HepG2 (cell line): Measurements from ENCODE around the gene PPHLN1. TPM values are rescaled to one million over a fixed set of nuclear protein-coding genes. Genes with fewer than 3 reads are reported as not detected.

Source experiments
- ATAC-seq: fragments of 200-7000 bp; cut with Tn5 transposase; 3 replicates; pipeline ENCODE4 v1.9.1; 2020; ENCODE audit warnings: mild to moderate bottlenecking, moderate library complexity
- BruUV-seq: library from RNA; stranded (reverse); fragments of 400-500 nt; replicated peaks from 2 replicates; lab custom pipeline; 2021; lab: Mats Ljungman, UMichigan
- CTCF ChIA-PET: fragments of 300-600 bp; formaldehyde crosslinking; extraction: SDS; loops from one replicate; lab custom pipeline; 2021; ENCODE audit warnings: low total read pairs, inconsistent platforms, low intra/inter-chr PET ratio; lab: Yijun Ruan, JAX
- POLR2A ChIA-PET: fragments of 350-600 bp; sonication (Branson Sonifier 250); formaldehyde crosslinking; loops from one replicate; lab custom pipeline; 2020; ENCODE audit warnings: antibody characterized with exemption, inconsistent platforms; lab: Yijun Ruan, JAX
- DNase-seq: peaks from one replicate; pipeline ENCODE4 v3.0.0-alpha.2; 2015; ENCODE audit warnings: low spot score
- FAIRE-seq: peaks from 3 replicates; lab custom pipeline; 2011; peaks lifted over from hg19 to GRCh38; lab: Jason Lieb, UNC
- H2AFZ ChIP-seq: one replicate; pipeline ENCODE4 v1.6.1; 2011; ENCODE audit warnings: low read length, inconsistent platforms
- H3K27ac ChIP-seq: fragments of 300-600 bp; 3 replicates; pipeline ENCODE4 v1.8.0; 2011; ENCODE audit warnings: mixed run types, mild to moderate bottlenecking, mixed read lengths, low read length, inconsistent platforms; ENCODE audit not compliant: insufficient read depth; ENCODE audit errors: extremely low read length
- H3K27me3 ChIP-seq, 2 experiments: fragments of 200-600 bp in 1 of 2; 2 replicates in 1 of 2; 3 replicates in 1 of 2; pipeline versions ENCODE4 v1.6.0 to v1.8.0; 2011; ENCODE audit warnings: low read length in 2 of 2, mild to moderate bottlenecking in 2 of 2, moderate library complexity in 2 of 2, inconsistent platforms in 1 of 2; ENCODE audit not compliant: insufficient read depth in 2 of 2, control insufficient read depth in 1 of 2
- H3K36me3 ChIP-seq, 2 experiments: fragments of 200-600 bp in 1 of 2; replicated peaks in 1 of 2; 2 replicates in 1 of 2; 3 replicates in 1 of 2; pipeline versions ENCODE4 v1.5.1 to v1.8.0; 2011; ENCODE audit warnings: low read length in 2 of 2, inconsistent platforms in 1 of 2; ENCODE audit not compliant: insufficient read depth in 2 of 2, control insufficient read depth in 1 of 2
- H3K4me1 ChIP-seq: 2 replicates; pipeline ENCODE4 v1.5.1; 2012; ENCODE audit warnings: low read length, inconsistent platforms; ENCODE audit not compliant: insufficient read depth
- H3K4me2 ChIP-seq: 2 replicates; pipeline ENCODE4 v1.6.0; 2011; ENCODE audit warnings: low read depth, low read length, inconsistent platforms
- H3K4me3 ChIP-seq, 3 experiments: fragments of 200-600 bp in 1 of 3; sonication (generic), shearing (Covaris generic) in 1 of 3; replicated peaks in 1 of 3; 2 replicates each; pipeline ENCODE4 v1.5.1; 2011 to 2016; ENCODE audit warnings: low read length in 3 of 3, inconsistent platforms in 2 of 3, low read depth in 2 of 3, mild to moderate bottlenecking in 2 of 3, control low read depth in 1 of 3, mixed read lengths in 1 of 3; ENCODE audit not compliant: insufficient read depth in 1 of 3
- H3K79me2 ChIP-seq: one replicate; pipeline ENCODE4 v1.6.1; 2011; ENCODE audit warnings: low read length, inconsistent platforms; ENCODE audit not compliant: insufficient read depth
- H3K9ac ChIP-seq: 2 replicates; pipeline ENCODE4 v1.6.0; 2011; ENCODE audit warnings: mild to moderate bottlenecking, low read depth, low read length, inconsistent platforms; ENCODE audit not compliant: insufficient read depth
- H3K9me3 ChIP-seq: 2 replicates; pipeline ENCODE4 v1.5.1; 2012; ENCODE audit warnings: mild to moderate bottlenecking, low read length
- H4K20me1 ChIP-seq: 2 replicates; pipeline ENCODE4 v1.6.0; 2011; ENCODE audit warnings: inconsistent platforms, mild to moderate bottlenecking, low read length, moderate library complexity; ENCODE audit not compliant: insufficient read depth
- IRX3 ChIP-seq: sonication (generic); formaldehyde crosslinking; IDR thresholded peaks from 2 replicates; pipeline ENCODE4 v1.8.1; 2023; ENCODE audit warnings: mild to moderate bottlenecking, low read depth, missing genetic modification reagents, borderline replicate concordance
- MAFG ChIP-seq: sonication (generic); formaldehyde crosslinking; IDR thresholded peaks from 2 replicates; pipeline ENCODE4 v1.5.1; 2020; ENCODE audit warnings: mild to moderate bottlenecking, missing genetic modification reagents
- NFIC ChIP-seq: IDR thresholded peaks from 2 replicates; pipeline ENCODE4 v1.6.1; 2012; ENCODE audit warnings: mild to moderate bottlenecking, low read length, inconsistent platforms
- WGBS: methylation state at CpG from one replicate; pipeline ENCODE4 v1.1.6; 2017; ENCODE audit warnings: low lambda C conversion rate; 5-methylcytosine and 5-hydroxymethylcytosine counted together
- in situ Hi-C: cut with HindIII; loops from 2 replicates; pipeline ENCODE4 v1.10.0; 2017; ENCODE audit warnings: low pct_unique_long_range_greater_than_20kb; ENCODE audit not compliant: extremely low pct_ligation_motif_present
- intact Hi-C: fragments of 100-400 bp; cut with micrococcal nuclease; formaldehyde crosslinking; loops from one replicate; pipeline ENCODE4 v1.10.0; 2022; ENCODE audit not compliant: unreplicated experiment
- polyA plus RNA-seq, 8 experiments: library from polyadenylated mRNA; depleted of rRNA in 3 of 8; stranded (reverse) in 7 of 8; unstranded in 1 of 8; fragments of >200 nt; fragmentation: Illumina TruSeq in 4 of 8; extraction: Trizol in 4 of 8; gene quantifications; 2 replicates each; pipeline versions ENCODE4 v1.2.1 to v1.2.3, GENCODE V29; 2011 to 2016; ENCODE audit warnings: low read depth in 4 of 8, missing spikeins in 1 of 8, mixed read lengths in 1 of 8; ENCODE audit not compliant: insufficient read depth in 1 of 8
- total RNA-seq, 5 experiments: library from RNA; depleted of rRNA; stranded (reverse); fragments of >200 nt; fragmentation: Illumina TruSeq; extraction: Trizol; gene quantifications; 2 replicates each; pipeline ENCODE4 v1.2.3, GENCODE V29; 2016; ENCODE audit warnings: low read depth in 1 of 5
- TF ChIP-seq, protein P1 (sequence below): sonication (generic); formaldehyde crosslinking; IDR thresholded peaks from 2 replicates; pipeline ENCODE4 v1.5.0; 2020; ENCODE audit warnings: missing genetic modification reagents

PPHLN1 gene
- total and polyA plus RNA-seq, 2 of the 13 experiments (the other 11 are each of a cell fraction or from before 2014, with no cell fraction given): 43.4 to 66.0 TPM

DNA sequence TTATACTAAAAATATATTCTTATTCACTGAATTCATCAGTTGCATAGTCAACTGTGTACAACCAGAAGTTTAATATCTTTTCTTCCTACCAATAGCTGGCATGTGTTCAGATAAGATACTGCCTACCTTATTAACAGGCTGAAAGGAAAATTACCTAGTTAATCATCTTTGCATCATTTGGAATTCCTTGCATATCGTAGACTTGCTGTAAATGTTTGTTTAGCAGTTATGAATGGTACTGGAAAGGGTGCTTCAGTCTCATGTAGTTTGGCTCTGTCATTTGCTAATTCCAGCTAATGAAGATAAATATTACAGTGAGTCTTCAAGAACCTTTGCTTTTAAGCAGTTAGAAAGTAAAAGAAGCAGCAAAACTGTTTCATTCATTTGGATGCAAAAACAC is 84.4 kb downstream of the PPHLN1 start:
- in situ Hi-C loops (no loop called here), intact Hi-C loops (no loop called here)
- WGBS: 92% methylated on average over 1 of the region's 1 CpG
- Histone ChIP-seq H3K27me3 (no peaks in the 10 kb centered on the region), H3K79me2 (no peaks in the 10 kb centered on the region), H3K27ac (no peak overlapping the region), H3K9me3 (no peaks in the 10 kb centered on the region), H3K36me3 (peaks cover 3 to 6% of the 10 kb centered on the region in 2 experiments; a peak in 2 of 5 replicates), H3K4me2 (no peak overlapping the region), H3K9ac (no peak overlapping the region), H2AFZ (no peak overlapping the region), H3K4me1 (no peaks in the 10 kb centered on the region), H4K20me1 (no peaks in the 10 kb centered on the region), H3K4me3 (no peak overlapping the region)
- no peak for FAIRE-seq
- ChIA-PET CTCF (no interaction called here), POLR2A (no interaction called here)
- ATAC-seq: no peak
- TF ChIP-seq NFIC: no peak
- no peak for TF ChIP-seq IRX3 (CRISPR knock-in tag)
- no peak for TF ChIP-seq MAFG (CRISPR knock-in tag)
- DNase-seq: no peak
- BruUV-seq: no TSS peak

DNA sequence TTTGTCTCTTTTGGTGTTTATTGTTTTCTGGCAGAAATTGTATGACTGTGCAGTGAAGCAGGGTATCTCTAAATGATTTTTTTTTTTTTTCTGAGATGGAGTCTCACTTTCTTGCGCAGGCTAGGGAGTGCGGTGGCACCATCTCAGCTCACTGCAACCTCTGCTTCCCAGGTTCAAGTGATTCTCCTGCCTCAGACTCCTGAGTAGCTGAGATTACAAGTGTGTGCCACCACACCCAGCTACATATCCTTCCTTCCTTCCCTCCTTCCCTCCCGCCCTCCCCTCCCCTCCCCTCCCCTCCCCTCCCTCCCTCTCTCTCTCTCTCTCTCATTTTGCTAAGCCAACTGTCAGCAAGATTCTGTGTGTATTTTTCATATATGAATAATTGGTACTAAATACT is 94.4 kb downstream of the PPHLN1 start:
- BruUV-seq: no TSS peak
- ChIA-PET CTCF (no interaction called here), POLR2A (no interaction called here)
- H3K36me3 ChIP-seq: no peaks in the 10 kb centered on the region
- no peaks in the 10 kb centered on the region for H3K79me2 ChIP-seq
- H3K27ac ChIP-seq: no peak overlapping the region
- TF ChIP-seq, protein P1, sequence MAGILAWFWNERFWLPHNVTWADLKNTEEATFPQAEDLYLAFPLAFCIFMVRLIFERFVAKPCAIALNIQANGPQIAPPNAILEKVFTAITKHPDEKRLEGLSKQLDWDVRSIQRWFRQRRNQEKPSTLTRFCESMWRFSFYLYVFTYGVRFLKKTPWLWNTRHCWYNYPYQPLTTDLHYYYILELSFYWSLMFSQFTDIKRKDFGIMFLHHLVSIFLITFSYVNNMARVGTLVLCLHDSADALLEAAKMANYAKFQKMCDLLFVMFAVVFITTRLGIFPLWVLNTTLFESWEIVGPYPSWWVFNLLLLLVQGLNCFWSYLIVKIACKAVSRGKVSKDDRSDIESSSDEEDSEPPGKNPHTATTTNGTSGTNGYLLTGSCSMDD (CRISPR knock-in tag): no peak
- H2AFZ ChIP-seq: no peak overlapping the region
- H3K4me1 ChIP-seq: no peaks in the 10 kb centered on the region
- in situ Hi-C loops (no loop called here), intact Hi-C loops (no loop called here)
- ATAC-seq (no peak), FAIRE-seq (no peak), DNase-seq (no peak)
- no peak overlapping the region for H3K9ac ChIP-seq
- no peak overlapping the region for H3K4me3 ChIP-seq
- no peak overlapping the region for H3K4me2 ChIP-seq
- no peaks in the 10 kb centered on the region for H3K9me3 ChIP-seq
- 94% methylated on average over 3 of the region's 3 CpGs for WGBS
- no peaks in the 10 kb centered on the region for H3K27me3 ChIP-seq
- H4K20me1 ChIP-seq: no peaks in the 10 kb centered on the region
